ENCODE data around the gene PRR5.

PRR5 gene

GRCh38 chr22:44733426-44734106 is 31.6 kb downstream of the PRR5 start:
- TF ChIP-seq CTCF (conservative IDR thresholded peaks at IDR 0.05), result no peak
- H3K27ac ChIP-seq, result no peak overlapping the region

GRCh38 chr22:44734278-44734677 is 32.3 kb downstream of the PRR5 start:
- H3K27ac ChIP-seq, result no peak overlapping the region
- TF ChIP-seq CTCF (conservative IDR thresholded peaks at IDR 0.05), result no peak

- no peak for TF ChIP-seq CTCF (conservative IDR thresholded peaks at IDR 0.05)
- no peak overlapping the region for H3K27ac ChIP-seq
Observed at GRCh38 chr22:44734801-44735517, 33.0 kb downstream of the PRR5 start.

- TF ChIP-seq CTCF (conservative IDR thresholded peaks at IDR 0.05), result peak; percentile 97
Observed at GRCh38 chr22:44735518-44736428, 33.8 kb downstream of the PRR5 start.

GRCh38 chr22:44736581-44737405 is 34.8 kb downstream of the PRR5 start:
- no peak for TF ChIP-seq CTCF (conservative IDR thresholded peaks at IDR 0.05)
- no peak overlapping the region for H3K27ac ChIP-seq

More at GRCh38 chr22:44735518-44736428, 33.8 kb downstream of the PRR5 start:
- no peak overlapping the region for H3K27ac ChIP-seq

GRCh38 chr22:44737406-44738346 is 35.7 kb downstream of the PRR5 start:
- H3K27ac ChIP-seq, result no peak overlapping the region
- no peak for TF ChIP-seq CTCF (conservative IDR thresholded peaks at IDR 0.05)
